Measurements from ENCODE around the gene PDE6H.

Gene PDE6H

DNA sequence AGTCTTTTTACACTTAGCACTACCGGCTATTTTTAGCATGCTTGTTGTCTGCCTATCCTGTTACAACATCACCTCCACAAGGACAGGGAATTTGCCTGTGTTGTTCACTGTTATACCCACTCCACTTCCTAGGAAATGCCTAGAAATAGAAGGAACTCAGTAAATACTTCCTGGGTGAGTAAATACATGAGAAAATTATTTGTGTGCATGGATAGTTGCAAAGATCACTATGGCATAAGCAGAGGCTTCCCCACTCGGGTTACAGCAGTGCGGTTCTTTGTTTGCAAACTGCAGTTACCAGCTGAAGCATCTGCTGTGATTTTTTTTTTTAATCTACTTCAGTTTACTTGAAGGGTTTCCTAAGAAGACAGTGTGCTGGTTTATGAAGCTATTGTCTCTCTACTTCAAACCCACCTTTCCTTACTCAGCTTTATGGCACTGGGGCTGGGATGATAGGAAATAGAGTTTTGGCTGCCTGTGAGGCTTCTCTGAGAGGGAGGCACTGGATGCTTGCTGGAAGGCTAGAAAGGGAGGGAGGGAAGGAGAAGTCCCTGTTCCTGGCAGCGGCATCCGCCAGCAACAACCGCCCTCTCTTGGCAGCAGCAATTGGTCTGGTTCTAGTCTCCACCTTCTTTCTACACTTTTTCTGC is 29.0 kb downstream of the PDE6H start:
- DNase-seq (ENCODE audit: low spot score), result no peak

DNA sequence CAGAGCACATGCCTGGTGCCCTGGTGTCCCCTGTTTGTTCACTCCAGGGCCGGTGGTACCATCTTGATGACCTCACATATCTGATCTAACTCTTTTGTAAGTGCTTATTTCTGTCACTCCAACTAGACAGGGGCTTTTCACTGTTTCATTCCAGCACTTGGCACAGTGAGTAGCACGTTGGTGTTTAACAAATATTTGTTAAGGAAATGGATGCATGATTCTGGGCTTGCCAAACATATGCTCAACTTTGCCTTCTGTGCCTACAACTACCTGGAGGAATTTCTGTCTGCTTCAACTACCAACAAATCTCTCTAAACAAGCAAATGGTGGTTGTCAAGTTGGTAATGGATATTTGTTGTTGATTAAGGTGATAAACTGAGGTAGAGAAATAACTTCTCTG is 31.6 kb downstream of the PDE6H start:
- DNase-seq (ENCODE audit: low spot score), result no peak

DNA sequence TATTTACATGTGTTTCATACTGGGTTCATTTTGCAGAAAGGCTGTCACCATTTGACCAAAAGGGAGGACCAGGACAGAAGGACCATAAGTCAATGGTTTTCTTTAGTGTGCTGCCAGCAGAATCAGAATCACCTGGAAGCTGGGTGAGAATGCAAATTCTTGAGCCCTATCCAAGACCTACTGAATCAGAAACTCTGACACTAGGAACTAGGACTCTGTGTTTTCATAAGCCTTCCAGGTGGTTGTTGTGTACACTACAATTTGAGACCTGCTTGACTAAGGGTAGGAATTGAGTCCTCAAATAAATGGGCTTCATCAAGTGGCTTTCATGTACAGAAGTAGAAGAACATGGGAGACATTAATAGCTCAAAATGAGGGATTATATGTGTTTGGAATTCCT is 32.2 kb downstream of the PDE6H start:
- no peak for DNase-seq (ENCODE audit: low spot score)

- DNase-seq (ENCODE audit: low spot score), result no peak
Observed at GRCh38 chr12:15007551-15007950, 34.7 kb downstream of the PDE6H start.

DNA sequence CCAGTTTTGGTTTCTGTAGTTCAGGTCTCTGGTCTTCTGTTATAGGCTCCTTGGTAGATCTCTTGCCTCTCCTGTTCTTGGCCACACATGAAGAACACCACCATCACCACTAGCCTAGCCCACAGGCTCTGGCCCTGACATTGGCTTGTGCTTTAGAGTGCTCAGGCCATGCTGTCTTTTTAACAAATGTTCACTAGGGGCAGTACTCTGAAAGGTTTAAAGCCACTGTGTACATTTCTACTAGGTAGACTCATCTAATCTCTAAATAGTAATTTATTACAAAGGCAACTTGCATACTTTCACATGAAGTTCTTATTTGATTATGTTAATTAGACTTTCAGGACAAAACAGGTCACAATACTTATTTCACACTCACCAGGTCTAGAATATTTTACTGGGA is 38.3 kb downstream of the PDE6H start:
- DNase-seq (ENCODE audit: low spot score), result no peak

DNA sequence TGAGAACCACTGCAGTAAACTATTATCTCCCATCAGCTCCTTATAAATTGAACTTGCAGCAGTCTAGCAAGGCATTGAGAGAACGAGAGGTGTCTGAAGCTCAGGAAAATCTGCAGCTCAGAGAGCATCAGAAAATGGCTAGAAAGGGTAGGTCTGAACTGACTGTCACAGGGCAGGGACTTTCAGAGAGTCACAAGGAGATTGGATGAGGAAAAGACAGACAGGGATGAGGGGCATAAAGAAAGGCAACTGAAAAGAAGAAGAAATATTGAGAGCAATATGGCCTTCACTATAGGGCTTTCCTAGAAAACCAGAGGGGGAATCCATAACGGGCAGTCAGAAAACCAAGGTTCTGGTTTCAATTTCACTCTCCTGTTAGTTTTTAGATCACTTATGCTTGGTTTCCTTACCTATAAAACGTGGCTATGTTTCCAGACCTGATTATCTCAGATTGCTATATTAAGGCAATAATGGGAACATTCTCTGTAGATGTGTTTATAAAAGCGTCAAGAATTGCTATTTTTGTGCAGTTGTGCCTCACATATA is 40.9 kb downstream of the PDE6H start:
- no peak for DNase-seq (ENCODE audit: low spot score)

DNA sequence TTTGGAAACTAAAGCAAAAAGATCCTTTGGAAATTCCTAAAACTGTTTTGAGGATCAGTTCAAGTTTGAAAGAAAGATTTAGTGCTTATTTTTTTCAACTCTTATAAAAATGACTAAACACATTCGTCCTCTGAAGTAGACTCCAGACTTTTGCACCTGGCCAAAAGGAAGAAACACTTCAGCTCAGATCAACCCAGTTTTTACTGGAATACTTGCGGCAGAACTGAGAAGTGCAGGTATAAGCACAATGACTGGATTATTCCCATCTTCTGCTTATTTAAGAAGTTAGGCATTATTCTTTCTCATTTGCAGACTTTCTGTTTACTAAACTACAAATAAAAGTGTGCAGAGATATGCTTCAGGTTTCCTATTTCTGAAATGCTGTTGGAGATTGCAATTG is 41.9 kb downstream of the PDE6H start:
- no peak for DNase-seq (ENCODE audit: low spot score)

DNA sequence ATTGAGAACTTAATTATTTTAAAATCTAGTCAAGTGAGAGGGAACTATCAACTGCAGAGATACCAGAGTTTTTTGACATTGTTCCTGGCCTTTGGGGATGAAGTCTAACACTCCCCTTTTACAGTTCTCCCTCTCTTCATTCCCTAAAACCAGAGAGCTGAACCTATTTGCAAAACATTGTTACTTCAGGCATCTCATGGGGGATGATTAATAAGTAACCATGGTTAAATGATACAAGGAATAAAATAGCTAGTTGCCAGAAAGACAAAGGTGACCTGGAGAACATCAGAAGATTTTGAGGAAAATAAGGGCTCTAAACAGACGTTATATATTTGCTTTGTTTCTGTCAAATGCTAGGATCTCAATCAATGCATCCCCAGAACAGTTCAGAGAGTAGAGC is 42.3 kb downstream of the PDE6H start:
- DNase-seq (ENCODE audit: low spot score), result no peak

DNA sequence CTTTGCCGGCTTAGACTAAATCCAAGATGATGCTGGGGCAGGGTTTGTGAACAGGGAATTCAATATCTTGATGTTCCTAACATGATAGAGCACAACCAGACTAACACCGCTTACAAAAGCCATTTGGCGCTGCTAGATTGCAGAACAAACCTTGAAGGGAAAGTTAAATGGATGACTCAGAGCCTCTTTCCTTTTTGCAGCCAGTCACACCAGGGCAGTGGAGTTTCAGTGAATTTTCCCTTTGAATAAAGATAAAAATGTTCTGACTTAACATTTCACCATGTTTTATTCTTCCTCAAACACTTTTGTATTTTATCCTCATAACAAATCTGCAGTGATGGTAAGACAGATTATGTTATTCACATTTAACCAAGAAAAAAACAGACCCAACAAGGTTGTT is 47.3 kb downstream of the PDE6H start:
- no peak for DNase-seq (ENCODE audit: low spot score)

Measured in hepatic stellate cell (primary cell).